HG03558 (cell line): ENCODE measurements around the gene RSBN1L.
"Not testable (repeated sequence)": the region's sequence is repeated elsewhere in the genome, so short reads cannot be mapped to it uniquely, and the experiment has no call there.

ENCODE experiments used
- ATAC-seq: cut with Tn5 transposase; IDR thresholded peaks from one replicate; pipeline ENCODE4 v1.9.1; 2021; ENCODE audit warnings: moderate number of reproducible peaks; ENCODE audit not compliant: unreplicated experiment; ENCODE audit errors: extremely low read depth

Gene RSBN1L

GRCh38 chr7:77687100-77687746, 9.0 kb upstream of the RSBN1L start:
- no peak for ATAC-seq

DNA sequence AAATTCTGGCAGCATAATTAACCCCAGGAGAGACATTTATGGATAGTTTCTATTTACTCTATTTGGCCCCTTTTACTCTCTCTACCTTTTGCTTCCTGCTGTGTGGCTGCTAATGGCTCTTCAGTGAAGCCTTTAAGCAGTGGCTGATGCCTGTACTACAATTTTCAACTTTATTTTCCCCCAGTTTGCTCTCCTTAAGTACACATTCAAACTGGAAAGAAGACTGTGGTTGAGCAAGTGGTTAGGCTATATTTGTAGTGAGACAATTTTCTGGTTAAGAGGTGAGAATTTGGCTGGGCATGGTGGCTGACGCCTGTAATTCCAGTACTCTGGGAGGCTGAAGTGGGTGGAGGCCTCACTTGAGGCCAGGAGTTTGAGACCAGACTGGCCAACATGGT, 8.5 kb upstream of the RSBN1L start:
- no peak for ATAC-seq

DNA sequence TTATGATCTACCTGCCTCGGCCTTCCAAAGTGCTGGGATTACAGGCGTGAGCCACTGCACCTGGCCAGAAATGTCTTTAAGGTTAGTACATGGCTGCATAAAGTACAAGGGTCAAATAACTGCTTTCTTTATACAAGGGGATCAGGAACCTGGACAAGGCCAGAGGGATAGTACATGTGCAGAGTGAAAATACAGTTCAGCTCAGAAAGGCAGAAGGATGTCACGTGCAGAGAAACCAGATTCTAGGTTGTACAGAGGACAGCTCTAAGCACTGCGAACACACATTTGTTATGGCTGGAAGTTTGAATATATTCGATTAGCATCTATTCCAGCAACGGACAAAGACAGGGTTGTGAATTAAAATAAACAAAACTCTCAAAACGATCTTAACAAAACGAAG, 6.0 kb upstream of the RSBN1L start:
- ATAC-seq, result no peak

- no peak for ATAC-seq
Observed at GRCh38 chr7:77691892-77692491, 4.3 kb upstream of the RSBN1L start.

- no peak for ATAC-seq
Observed at GRCh38 chr7:77693830-77694583, 2.3 kb upstream of the RSBN1L start.

DNA sequence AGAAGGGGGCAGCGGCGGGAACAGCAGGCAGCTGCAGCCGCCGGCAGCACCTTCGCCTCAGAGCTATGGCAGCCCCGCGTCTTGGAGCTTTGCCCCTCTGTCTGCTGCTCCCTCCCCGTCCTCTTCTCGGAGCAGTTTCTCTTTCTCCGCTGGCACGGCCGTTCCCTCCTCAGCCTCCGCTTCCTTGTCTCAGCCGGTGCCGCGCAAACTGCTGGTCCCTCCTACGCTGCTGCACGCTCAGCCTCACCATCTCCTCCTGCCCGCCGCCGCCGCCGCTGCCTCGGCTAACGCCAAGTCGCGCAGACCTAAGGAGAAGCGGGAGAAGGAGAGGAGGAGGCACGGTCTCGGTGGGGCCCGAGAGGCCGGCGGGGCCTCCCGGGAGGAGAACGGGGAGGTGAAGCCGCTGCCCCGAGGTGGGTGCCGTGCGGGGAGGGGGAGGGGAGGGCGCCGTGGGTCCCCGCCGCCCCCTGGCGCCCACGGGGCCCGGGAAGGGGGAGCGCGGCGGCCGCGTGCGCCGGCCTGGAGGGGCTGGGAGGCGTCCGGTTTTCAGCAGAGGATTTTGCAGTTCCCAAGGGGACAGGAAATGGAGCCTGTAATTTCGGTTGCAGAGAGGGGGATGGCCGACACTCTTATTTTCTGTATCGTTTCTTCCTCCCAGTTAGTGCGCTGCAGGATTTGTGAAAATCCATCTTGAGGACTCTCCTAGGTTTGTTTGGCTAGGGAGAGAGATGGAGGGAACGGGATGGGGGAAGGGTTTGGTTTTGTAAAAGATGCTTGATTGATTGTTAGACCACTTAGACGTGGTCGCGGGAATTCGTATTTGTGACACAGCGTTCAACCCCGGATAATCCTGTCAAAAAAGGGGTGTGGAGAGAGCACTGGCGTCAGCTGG, 630 bp downstream of the RSBN1L start:
- no peak for ATAC-seq

DNA sequence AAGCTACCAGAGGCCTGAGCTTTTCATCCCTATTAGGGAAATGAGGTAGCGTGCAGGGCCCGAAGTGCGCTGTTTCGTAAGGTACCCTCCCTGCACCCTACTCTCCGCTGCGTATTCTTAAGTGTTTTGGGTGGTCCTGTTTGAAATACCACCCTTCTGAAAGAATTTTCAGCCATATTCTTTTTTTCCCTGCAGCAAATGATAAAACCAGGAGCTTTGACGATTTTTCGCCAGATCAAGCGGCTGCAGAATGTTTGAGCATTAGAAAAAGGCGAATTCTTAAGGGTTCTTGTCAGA, 1.2 kb downstream of the RSBN1L start:
- ATAC-seq, result no peak

GRCh38 chr7:77698042-77698625, 1.9 kb downstream of the RSBN1L start:
- ATAC-seq, result no peak

- peak; percentile 33 for ATAC-seq
Observed at GRCh38 chr7:77699056-77699455, 2.8 kb downstream of the RSBN1L start.

DNA sequence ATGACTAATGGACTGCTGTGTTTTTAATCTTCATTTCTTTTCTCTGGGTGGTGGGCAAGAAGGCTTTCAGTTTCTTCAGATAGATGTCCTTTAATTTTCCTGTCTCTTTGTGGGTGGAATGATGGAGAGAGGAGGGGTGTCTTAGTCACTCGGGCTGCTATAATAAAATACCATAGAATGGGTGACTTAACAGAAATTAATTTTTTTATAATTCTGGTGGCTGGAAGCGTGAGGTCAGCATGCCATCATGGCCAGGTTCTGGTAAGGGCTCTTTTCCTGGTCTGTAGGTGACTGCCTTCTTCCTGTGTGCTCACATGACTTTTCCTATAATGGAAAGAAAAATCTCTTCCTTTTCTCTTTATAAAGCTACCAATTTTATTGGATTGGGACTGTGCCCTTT, 6.3 kb downstream of the RSBN1L start:
- no peak for ATAC-seq

DNA sequence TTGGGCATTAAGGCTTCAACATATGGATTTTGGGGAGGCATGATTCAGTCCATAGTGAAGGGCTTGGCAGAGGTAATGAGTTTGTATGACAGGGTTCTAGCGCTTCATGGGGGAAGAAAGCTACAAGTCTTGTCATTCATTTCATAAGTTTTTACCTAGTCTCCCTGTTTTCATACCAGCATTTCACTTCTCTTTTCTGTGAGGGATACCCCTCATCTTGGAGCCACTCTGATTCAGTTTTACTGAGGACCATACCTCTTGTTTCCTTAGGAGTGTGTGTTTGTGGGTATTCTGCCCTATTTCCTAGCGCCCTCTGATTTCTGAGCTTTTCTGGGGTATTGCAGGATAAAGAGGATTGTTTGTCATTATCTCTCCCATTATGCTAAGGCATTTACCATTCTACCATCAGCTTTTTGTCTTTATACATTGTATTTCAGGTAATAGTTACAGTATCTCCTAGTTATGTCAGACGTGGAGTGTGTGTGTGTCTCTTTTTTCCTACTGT, 6.8 kb downstream of the RSBN1L start:
- ATAC-seq, result no peak

- not testable (repeated sequence) for ATAC-seq
Observed at GRCh38 chr7:77703669-77704068, 7.4 kb downstream of the RSBN1L start.

DNA sequence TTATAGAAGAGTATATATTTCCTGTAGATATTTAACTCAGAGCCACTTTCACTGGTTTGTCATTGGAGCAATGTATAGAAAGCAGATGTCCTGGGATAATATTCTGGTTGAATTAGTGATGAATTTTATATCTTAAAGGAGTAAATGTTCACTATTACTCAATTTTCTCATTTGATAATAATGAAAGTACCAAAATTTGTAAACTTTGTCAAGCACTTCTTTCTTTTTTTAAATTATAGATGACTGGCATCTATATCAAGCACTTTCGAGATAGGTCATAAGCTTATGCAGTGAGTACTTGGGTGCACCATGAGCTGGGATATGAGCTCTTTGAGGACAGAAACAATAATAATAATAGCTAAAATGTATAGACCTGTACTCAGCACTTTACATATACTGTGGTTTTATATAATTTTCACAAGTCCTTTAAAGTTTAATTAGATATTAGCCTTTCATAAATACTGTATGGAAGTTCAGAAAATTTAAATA, 11.3 kb downstream of the RSBN1L start:
- ATAC-seq, result no peak

DNA sequence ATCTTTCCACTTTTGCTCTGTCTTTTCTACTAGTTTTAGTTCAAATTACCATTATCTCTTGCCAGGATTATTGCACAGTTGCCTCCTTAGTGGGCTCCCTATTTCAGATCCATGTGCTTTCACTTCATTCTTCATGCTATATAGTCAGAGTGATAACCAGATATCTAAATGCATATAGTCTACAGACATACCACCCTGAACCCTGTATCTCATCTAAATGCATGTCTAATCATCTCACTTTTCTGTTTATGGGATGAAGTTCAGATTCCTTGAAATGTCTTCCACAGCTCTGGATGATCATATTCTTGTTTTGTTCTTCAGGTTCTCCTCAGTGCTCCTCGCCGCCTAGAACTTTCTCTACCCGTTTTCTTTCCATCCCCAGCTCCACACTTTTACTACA, 13.8 kb downstream of the RSBN1L start:
- no peak for ATAC-seq

DNA sequence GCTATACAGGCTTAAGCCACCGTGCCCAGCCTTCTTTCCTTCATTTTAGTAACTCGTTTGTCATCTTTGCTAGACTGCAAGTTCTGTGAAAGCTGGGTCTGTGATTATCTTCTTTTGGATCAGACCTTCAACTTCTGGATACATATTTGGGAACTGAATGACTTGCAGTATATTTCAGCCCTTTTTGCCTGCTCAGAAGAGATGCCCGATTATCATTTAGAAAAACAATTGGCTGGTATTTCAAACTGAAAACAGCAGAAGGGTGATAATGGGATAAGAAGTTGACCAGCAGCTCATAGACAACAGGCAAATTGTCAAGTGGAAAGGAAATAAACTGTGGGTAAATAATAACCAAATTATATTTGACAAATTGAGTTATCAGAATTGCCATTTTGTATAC, 14.6 kb downstream of the RSBN1L start:
- ATAC-seq, result no peak

GRCh38 chr7:77714195-77714594, 17.9 kb downstream of the RSBN1L start:
- no peak for ATAC-seq

GRCh38 chr7:77714931-77715330, 18.7 kb downstream of the RSBN1L start:
- ATAC-seq, result not testable (repeated sequence)

- no peak for ATAC-seq
Observed at GRCh38 chr7:77716804-77717203, 20.5 kb downstream of the RSBN1L start.

- not testable (repeated sequence) for ATAC-seq
Observed at GRCh38 chr7:77717566-77717965, 21.3 kb downstream of the RSBN1L start.

DNA sequence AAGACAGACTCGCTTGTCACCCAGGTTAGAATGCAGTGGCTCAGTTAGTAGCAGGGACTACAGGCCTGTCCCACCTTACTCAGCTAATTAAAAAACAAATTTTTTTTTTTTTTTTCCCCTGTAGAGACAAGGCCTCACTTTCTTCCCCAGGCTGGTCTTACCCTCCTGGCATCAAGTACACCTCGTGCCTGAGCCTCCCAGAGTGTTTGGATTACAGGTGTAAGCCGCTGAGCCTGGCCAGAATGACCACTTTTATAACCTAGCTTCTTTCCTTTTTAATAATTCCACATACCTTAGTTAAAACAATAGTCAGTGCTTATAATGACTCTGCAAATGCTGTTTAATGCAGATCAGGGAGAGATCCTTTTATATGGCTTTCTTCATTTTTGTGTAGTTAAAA, 31.3 kb downstream of the RSBN1L start:
- ATAC-seq, result no peak
